Suprapubic skin (tissue), 4 donors: ENCODE data around the gene SPATC1L.

Experiments
- EP300 ChIP-seq: sonication (generic); formaldehyde crosslinking; IDR thresholded peaks from one replicate; pipeline ENCODE4 v1.6.1; 2017; ENCODE audit warnings: antibody characterized with exemption
- POLR2AphosphoS5 ChIP-seq, 3 donors: sonication (generic); formaldehyde crosslinking; IDR thresholded peaks; one replicate each; pipeline ENCODE4 v1.6.1; 2017; ENCODE audit warnings: antibody characterized with exemption in 3 of 3
- TF ChIP-seq, protein P1 (sequence below), 2 donors: fragments of 200-600 bp in 1 of 2; fragments of 450-650 bp in 1 of 2; sonication (generic) in 1 of 2; IDR thresholded peaks; one replicate each; pipeline ENCODE4 v1.5.1; 2016 to 2019; ENCODE audit warnings: antibody characterized with exemption in 2 of 2, mild to moderate bottlenecking in 1 of 2, moderate library complexity in 1 of 2

DNA sequence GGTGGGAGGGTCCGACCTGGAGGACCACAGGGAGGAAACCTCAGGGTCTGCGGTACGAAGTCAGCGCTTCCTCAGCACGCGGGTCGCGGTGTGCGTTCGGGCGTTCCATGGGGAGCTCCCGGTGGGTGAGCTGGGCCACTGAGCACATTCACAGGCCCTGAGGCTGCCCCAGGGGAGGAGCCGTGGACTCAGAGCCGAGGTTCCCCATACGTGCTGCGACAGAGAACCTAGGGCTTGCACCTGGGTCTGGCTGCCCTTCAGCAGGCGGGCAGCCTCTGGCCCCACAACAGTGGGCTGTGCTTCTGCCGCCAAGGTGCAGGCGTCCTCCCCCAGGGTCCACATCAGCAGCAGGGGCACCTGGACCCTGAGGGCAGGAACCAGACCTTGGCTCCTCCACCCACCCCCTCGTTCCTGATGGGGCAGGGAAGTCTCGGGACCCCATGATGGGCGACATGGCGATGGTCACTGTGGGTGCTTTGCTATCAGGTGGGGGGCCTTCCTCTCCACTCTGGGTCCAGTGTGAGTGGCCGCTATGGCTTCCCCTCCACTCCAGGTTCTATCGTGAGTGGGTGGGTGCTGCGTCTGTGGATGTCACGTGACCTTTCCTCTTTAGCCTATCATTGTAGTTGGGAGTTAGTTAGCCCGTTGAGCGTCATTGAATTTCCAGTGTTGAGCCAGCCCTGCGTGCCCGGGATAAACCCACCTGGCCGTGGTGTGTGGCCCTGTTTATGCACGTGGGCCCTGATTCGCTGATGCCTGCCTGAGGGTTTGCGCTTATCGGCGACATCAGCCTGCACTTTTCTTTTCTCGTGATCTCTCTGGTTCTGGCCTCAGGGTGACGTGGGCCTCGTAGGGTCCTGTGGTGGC, 56.8 kb downstream of the SPATC1L start:
- TF ChIP-seq EP300 (no peak), POLR2AphosphoS5 (IDR thresholded peaks at IDR 0.05) (no peak)
- TF ChIP-seq, protein P1, sequence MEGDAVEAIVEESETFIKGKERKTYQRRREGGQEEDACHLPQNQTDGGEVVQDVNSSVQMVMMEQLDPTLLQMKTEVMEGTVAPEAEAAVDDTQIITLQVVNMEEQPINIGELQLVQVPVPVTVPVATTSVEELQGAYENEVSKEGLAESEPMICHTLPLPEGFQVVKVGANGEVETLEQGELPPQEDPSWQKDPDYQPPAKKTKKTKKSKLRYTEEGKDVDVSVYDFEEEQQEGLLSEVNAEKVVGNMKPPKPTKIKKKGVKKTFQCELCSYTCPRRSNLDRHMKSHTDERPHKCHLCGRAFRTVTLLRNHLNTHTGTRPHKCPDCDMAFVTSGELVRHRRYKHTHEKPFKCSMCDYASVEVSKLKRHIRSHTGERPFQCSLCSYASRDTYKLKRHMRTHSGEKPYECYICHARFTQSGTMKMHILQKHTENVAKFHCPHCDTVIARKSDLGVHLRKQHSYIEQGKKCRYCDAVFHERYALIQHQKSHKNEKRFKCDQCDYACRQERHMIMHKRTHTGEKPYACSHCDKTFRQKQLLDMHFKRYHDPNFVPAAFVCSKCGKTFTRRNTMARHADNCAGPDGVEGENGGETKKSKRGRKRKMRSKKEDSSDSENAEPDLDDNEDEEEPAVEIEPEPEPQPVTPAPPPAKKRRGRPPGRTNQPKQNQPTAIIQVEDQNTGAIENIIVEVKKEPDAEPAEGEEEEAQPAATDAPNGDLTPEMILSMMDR (IDR thresholded peaks at IDR 0.05): no peak
